ENCODE measurements around the gene TRAPPC5. TPM values are rescaled to one million over a fixed set of nuclear protein-coding genes. Genes with fewer than 3 reads are reported as not detected.

TRAPPC5 gene
- total and polyA plus RNA-seq, 10 of the 15 experiments (the other 5 are each of a cell fraction or from before 2014, with no cell fraction given) = 4.2 to 210 (median 89.1) TPM

GRCh38 chr19:7663706-7664105 lies 16.9 kb upstream of the TRAPPC5 start:
- WGBS (ENCODE audit: insufficient coverage, insufficient replicate concordance, low lambda C conversion rate, missing lambda C conversion rate) = 70% methylated on average over 7 of the region's 7 CpGs
- H3K4me3 ChIP-seq = no peak overlapping the region
- H3K4me1 ChIP-seq (ENCODE audit: control insufficient read depth, insufficient read depth, low read length) = peaks cover 4% of the 10 kb centered on the region
- no peaks in the 10 kb centered on the region for H3K27me3 ChIP-seq (replicated peaks in 1 of 2; ENCODE audit: control insufficient read depth in 2 of 2, insufficient read depth in 2 of 2, low read length in 1 of 2)
- H2AFZ ChIP-seq (ENCODE audit: control insufficient read depth, low read depth, low read length) = no peak overlapping the region
- CTCF ChIA-PET = no interaction called here
- in situ Hi-C loops (cut with MboI) (no loop called here), intact Hi-C loops (cut with micrococcal nuclease; ENCODE audit: unreplicated experiment) (no loop called here)
- no peak overlapping the region for H3K27ac ChIP-seq (ENCODE audit: control insufficient read depth, insufficient read depth)
- SMC1A ChIA-PET (ENCODE audit: uncharacterized antibody, unreplicated experiment) = no interaction called here
- no peak for ATAC-seq
- H3K79me2 ChIP-seq (ENCODE audit: control insufficient read depth, insufficient read depth, low read length) = no peaks in the 10 kb centered on the region
- no peaks in the 10 kb centered on the region for H3K9me3 ChIP-seq (replicated peaks; ENCODE audit: control insufficient read depth, insufficient read depth, low read length)
- POLR2A ChIA-PET = no interaction called here
- RAD21 ChIA-PET (ENCODE audit: unreplicated experiment) = no interaction called here
- TF ChIP-seq CHD2 (IDR thresholded peaks at IDR 0.05; ENCODE audit: borderline replicate concordance, low read depth, low read length) (no peak), PAX8 (IDR thresholded peaks at IDR 0.05) (no peak), CBX3 (IDR thresholded peaks at IDR 0.05; ENCODE audit: borderline replicate concordance, low read depth) (no peak), NBN (IDR thresholded peaks at IDR 0.05) (no peak), IKZF2 (IDR thresholded peaks at IDR 0.05) (no peak), STAT3 (IDR thresholded peaks at IDR 0.05; ENCODE audit: low read depth, low read length) (no peak), KDM1A (IDR thresholded peaks at IDR 0.05; ENCODE audit: borderline replicate concordance) (no peak), MTA2 (IDR thresholded peaks at IDR 0.05; ENCODE audit: low read depth) (no peak), NFYA (IDR thresholded peaks at IDR 0.05; ENCODE audit: borderline replicate concordance, low read depth, low read length) (no peak), EZH2 (IDR thresholded peaks at IDR 0.05; ENCODE audit: borderline replicate concordance, control insufficient read depth, low read depth, low read length) (no peak)
- no TSS peak for BruUV-seq (replicated peaks)
- H4K20me1 ChIP-seq (ENCODE audit: control insufficient read depth, insufficient read depth) = no peaks in the 10 kb centered on the region
- DNase-seq (ENCODE audit: low read depth, low spot score) = no peak
- H3K4me2 ChIP-seq (ENCODE audit: control insufficient read depth, insufficient read depth) = no peak overlapping the region
- no peak overlapping the region for H3K9ac ChIP-seq (ENCODE audit: control insufficient read depth, insufficient read depth, low read length)
- FAIRE-seq = no peak
- no peaks in the 10 kb centered on the region for H3K36me3 ChIP-seq (ENCODE audit: control insufficient read depth in 2 of 2, insufficient read depth in 2 of 2, low read length in 1 of 2)

- RAD21 ChIA-PET (ENCODE audit: unreplicated experiment) = no interaction called here
- POLR2A ChIA-PET = no interaction called here
- SMC1A ChIA-PET (ENCODE audit: uncharacterized antibody, unreplicated experiment) = no interaction called here
- in situ Hi-C loops (cut with MboI) (no loop called here), intact Hi-C loops (cut with micrococcal nuclease; ENCODE audit: unreplicated experiment) (no loop called here)
- no TSS peak for BruUV-seq (replicated peaks)
- ATAC-seq (no peak), DNase-seq (ENCODE audit: low read depth, low spot score) (no peak), FAIRE-seq (no peak)
- Histone ChIP-seq H3K27ac (ENCODE audit: control insufficient read depth, insufficient read depth) (no peak overlapping the region), H3K79me2 (ENCODE audit: control insufficient read depth, insufficient read depth, low read length) (no peaks in the 10 kb centered on the region), H3K4me3 (no peak overlapping the region), H3K36me3 (ENCODE audit: control insufficient read depth in 2 of 2, insufficient read depth in 2 of 2, low read length in 1 of 2) (no peaks in the 10 kb centered on the region), H3K9me3 (replicated peaks; ENCODE audit: control insufficient read depth, insufficient read depth, low read length) (no peaks in the 10 kb centered on the region), H2AFZ (ENCODE audit: control insufficient read depth, low read depth, low read length) (no peak overlapping the region), H3K4me2 (ENCODE audit: control insufficient read depth, insufficient read depth) (no peak overlapping the region), H3K4me1 (ENCODE audit: control insufficient read depth, insufficient read depth, low read length) (no peaks in the 10 kb centered on the region), H4K20me1 (ENCODE audit: control insufficient read depth, insufficient read depth) (no peaks in the 10 kb centered on the region), H3K27me3 (replicated peaks in 1 of 2; ENCODE audit: control insufficient read depth in 2 of 2, insufficient read depth in 2 of 2, low read length in 1 of 2) (0 out of 4 replicates have a peak, but pooled peaks cover 0 to 1% of the 10 kb centered on the region in 2 experiments), H3K9ac (ENCODE audit: control insufficient read depth, insufficient read depth, low read length) (no peak overlapping the region)
- CTCF ChIA-PET = interaction anchor here (1.1 kb wide), 1 partner anchor 97 kb away, joined by 3 read pairs; no protein-coding TSS in a partner anchor
- 48% methylated on average over 4 of the region's 4 CpGs for WGBS (ENCODE audit: insufficient coverage, insufficient replicate concordance, low lambda C conversion rate, missing lambda C conversion rate)
- TF ChIP-seq MLLT1 (IDR thresholded peaks at IDR 0.05) (no peak), SUZ12 (IDR thresholded peaks at IDR 0.05; ENCODE audit: unreplicated experiment) (no peak), SREBF2 (IDR thresholded peaks at IDR 0.05; ENCODE audit: low read length) (no peak), MAX (IDR thresholded peaks at IDR 0.05; ENCODE audit: low read depth, low read length) (no peak)
These were observed 15.6 kb upstream of the TRAPPC5 start for GRCh38 chr19:7665076-7665475.

All from GM12878 (cell line).